Kidney glomerular epithelial cell (primary cell): ENCODE results near the gene NKTR.

Source experiments
- DNase-seq: peaks from one replicate; lab custom pipeline; 2025; lab: John Stamatoyannopoulos, UW

NKTR gene

GRCh38 chr3:42662813-42663535, 62.5 kb downstream of the NKTR start:
- DNase-seq = no peak

- no peak for DNase-seq
Observed at GRCh38 chr3:42663581-42664437, 63.3 kb downstream of the NKTR start.

GRCh38 chr3:42664438-42664803, 63.9 kb downstream of the NKTR start:
- no peak for DNase-seq

- DNase-seq = no peak
Observed at GRCh38 chr3:42665050-42665878, 64.8 kb downstream of the NKTR start.

GRCh38 chr3:42666022-42666421, 65.5 kb downstream of the NKTR start:
- no peak for DNase-seq

- no peak for DNase-seq
Observed at GRCh38 chr3:42666577-42666998, 66.1 kb downstream of the NKTR start.

GRCh38 chr3:42667096-42667522, 66.6 kb downstream of the NKTR start:
- no peak for DNase-seq

- no peak for DNase-seq
Observed at GRCh38 chr3:42667523-42668412, 67.3 kb downstream of the NKTR start.

GRCh38 chr3:42668413-42668760, 67.9 kb downstream of the NKTR start:
- no peak for DNase-seq

- DNase-seq = no peak
Observed at GRCh38 chr3:42668793-42669217, 68.3 kb downstream of the NKTR start.

- no peak for DNase-seq
Observed at GRCh38 chr3:42670051-42670576, 69.6 kb downstream of the NKTR start.

- DNase-seq = no peak
Observed at GRCh38 chr3:42670670-42671069, 70.2 kb downstream of the NKTR start.

- DNase-seq = no peak
Observed at GRCh38 chr3:42672515-42672914, 72.0 kb downstream of the NKTR start.

GRCh38 chr3:42673082-42673481, 72.6 kb downstream of the NKTR start:
- no peak for DNase-seq

GRCh38 chr3:42674146-42674545, 73.7 kb downstream of the NKTR start:
- no peak for DNase-seq

- no peak for DNase-seq
Observed at GRCh38 chr3:42675909-42676308, 75.4 kb downstream of the NKTR start.

- no peak for DNase-seq
Observed at GRCh38 chr3:42678447-42678846, 78.0 kb downstream of the NKTR start.

GRCh38 chr3:42680271-42680670, 79.8 kb downstream of the NKTR start:
- DNase-seq = no peak

- no peak for DNase-seq
Observed at GRCh38 chr3:42680806-42681205, 80.3 kb downstream of the NKTR start.

- no peak for DNase-seq
Observed at GRCh38 chr3:42681361-42682038, 81.0 kb downstream of the NKTR start.
